GM12878 (cell line): ENCODE measurements around the gene CD55. TPM values are rescaled to one million over a fixed set of nuclear protein-coding genes. Genes with fewer than 3 reads are reported as not detected.

ENCODE experiments used
- ATAC-seq: fragments of 200-7000 bp; cut with Tn5 transposase; 3 replicates; pipeline ENCODE4 v1.9.1; 2020; ENCODE audit warnings: mild to moderate bottlenecking, moderate library complexity
- BruUV-seq: library from RNA; stranded (reverse); fragments of 400-500 nt; replicated peaks from 2 replicates; lab custom pipeline; 2021; lab: Mats Ljungman, UMichigan
- CTCF ChIA-PET: fragments of 300-600 bp; sonication (Branson Sonifier 250); formaldehyde crosslinking; extraction: SDS; loops from one replicate; lab custom pipeline; 2021; ENCODE audit warnings: inconsistent platforms; lab: Yijun Ruan, JAX
- POLR2A ChIA-PET: fragments of 350-600 bp; formaldehyde crosslinking; extraction: SDS; loops from one replicate; lab custom pipeline; 2021; ENCODE audit warnings: inconsistent platforms; lab: Charles Lee
- RAD21 ChIA-PET: fragments of 300-600 bp; sonication (Branson Sonifier 250); formaldehyde crosslinking; loops from one replicate; lab custom pipeline; 2023; ENCODE audit warnings: antibody characterized with exemption; ENCODE audit not compliant: unreplicated experiment; lab: Charles Lee
- SMC1A ChIA-PET: fragments of 300-600 bp; sonication (Branson Sonifier 250); formaldehyde crosslinking; loops from one replicate; lab custom pipeline; 2023; ENCODE audit not compliant: unreplicated experiment, uncharacterized antibody; lab: Charles Lee
- DNase-seq: peaks from one replicate; pipeline ENCODE4 v3.0.0-alpha.2; 2011; ENCODE audit warnings: low read depth, low spot score
- FAIRE-seq: peaks from 3 replicates; lab custom pipeline; 2011; peaks lifted over from hg19 to GRCh38; lab: Jason Lieb, UNC
- H2AFZ ChIP-seq: 2 replicates; pipeline ENCODE4 v1.6.0; 2011; ENCODE audit warnings: low read depth, low read length, control low read depth; ENCODE audit not compliant: control insufficient read depth
- H3K27ac ChIP-seq: 2 replicates; pipeline ENCODE4 v1.5.1; 2011; ENCODE audit warnings: control low read depth; ENCODE audit not compliant: control insufficient read depth, insufficient read depth
- H3K27me3 ChIP-seq, 2 experiments: replicated peaks in 1 of 2; 2 replicates each; pipeline versions ENCODE4 v1.6.0 to v1.6.1; 2011; ENCODE audit warnings: low read length in 1 of 2; ENCODE audit not compliant: control insufficient read depth in 2 of 2, insufficient read depth in 2 of 2
- H3K36me3 ChIP-seq, 2 experiments: 2 replicates each; pipeline ENCODE4 v1.5.1; 2011; ENCODE audit warnings: low read length in 1 of 2; ENCODE audit not compliant: control insufficient read depth in 2 of 2, insufficient read depth in 2 of 2
- H3K4me1 ChIP-seq: 2 replicates; pipeline ENCODE4 v1.6.1; 2011; ENCODE audit warnings: mild to moderate bottlenecking, low read length, moderate library complexity, mixed read lengths; ENCODE audit not compliant: control insufficient read depth, insufficient read depth
- H3K4me2 ChIP-seq: 2 replicates; pipeline ENCODE4 v1.6.0; 2011; ENCODE audit warnings: control low read depth; ENCODE audit not compliant: control insufficient read depth, insufficient read depth
- H3K4me3 ChIP-seq: fragments of 200-600 bp; sonication (generic); 2 replicates; pipeline ENCODE4 v1.5.1; 2016
- H3K79me2 ChIP-seq: 2 replicates; pipeline ENCODE4 v1.6.0; 2011; ENCODE audit warnings: low read length; ENCODE audit not compliant: control insufficient read depth, insufficient read depth
- H3K9ac ChIP-seq: 2 replicates; pipeline ENCODE4 v1.8.0; 2011; ENCODE audit warnings: low read length, control low read depth, mixed read lengths; ENCODE audit not compliant: control insufficient read depth, insufficient read depth
- H3K9me3 ChIP-seq: replicated peaks from 3 replicates; pipeline ENCODE4 v1.5.1; 2011; ENCODE audit warnings: mild to moderate bottlenecking, low read length; ENCODE audit not compliant: control insufficient read depth, insufficient read depth
- H4K20me1 ChIP-seq: 2 replicates; pipeline ENCODE4 v1.6.0; 2011; ENCODE audit not compliant: control insufficient read depth, insufficient read depth
- BHLHE40 ChIP-seq, 2 experiments: fragments of 450-650 bp in 1 of 2; IDR thresholded peaks; 2 replicates each; pipeline ENCODE4 v1.6.1; 2011 to 2017; ENCODE audit warnings: low read depth in 2 of 2, borderline replicate concordance in 1 of 2, improper control_type of control experiment in 1 of 2, low read length in 1 of 2, mild to moderate bottlenecking in 1 of 2
- BRCA1 ChIP-seq: IDR thresholded peaks from 2 replicates; pipeline ENCODE4 v1.6.1; 2011; ENCODE audit warnings: low read depth, low read length, improper control_type of control experiment
- EZH2 ChIP-seq: IDR thresholded peaks from 2 replicates; pipeline ENCODE4 v1.6.1; 2012; ENCODE audit warnings: low read depth, mild to moderate bottlenecking, control low read depth, inconsistent platforms, low read length, borderline replicate concordance; ENCODE audit not compliant: control insufficient read depth
- HCFC1 ChIP-seq: fragments of 150-350 bp; IDR thresholded peaks from 2 replicates; pipeline ENCODE4 v1.6.1; 2014; ENCODE audit warnings: low read length
- KLF5 ChIP-seq: fragments of 450-650 bp; IDR thresholded peaks from 2 replicates; pipeline ENCODE4 v1.6.1; 2014; ENCODE audit warnings: mild to moderate bottlenecking; ENCODE audit not compliant: partially characterized antibody
- MEF2A ChIP-seq: IDR thresholded peaks from 2 replicates; pipeline ENCODE4 v1.6.1; 2011; ENCODE audit warnings: low read depth, mild to moderate bottlenecking, low read length, moderate library complexity; ENCODE audit not compliant: insufficient read depth
- MYB ChIP-seq: fragments of 150-350 bp; IDR thresholded peaks from 2 replicates; pipeline ENCODE4 v1.6.1; 2014; ENCODE audit warnings: mild to moderate bottlenecking, low read depth, low read length, borderline replicate concordance
- NFIC ChIP-seq: IDR thresholded peaks from 2 replicates; pipeline ENCODE4 v1.6.1; 2012; ENCODE audit warnings: low read depth, mild to moderate bottlenecking, inconsistent platforms, low read length, moderate library complexity
- NFYA ChIP-seq: IDR thresholded peaks from 2 replicates; pipeline ENCODE4 v1.6.1; 2011; ENCODE audit warnings: low read depth, mild to moderate bottlenecking, low read length, improper control_type of control experiment, borderline replicate concordance
- POLR2AphosphoS2 ChIP-seq: IDR thresholded peaks from 2 replicates; pipeline ENCODE4 v1.6.1; 2011; ENCODE audit warnings: low read depth, mild to moderate bottlenecking, low read length, improper control_type of control experiment, moderate library complexity
- SREBF1 ChIP-seq: IDR thresholded peaks from 2 replicates; pipeline ENCODE4 v1.6.1; 2012; ENCODE audit warnings: mild to moderate bottlenecking, low read length
- TCF3 ChIP-seq: IDR thresholded peaks from 2 replicates; pipeline ENCODE4 v1.6.1; 2012; ENCODE audit warnings: low read depth, mild to moderate bottlenecking, low read length, borderline replicate concordance; ENCODE audit not compliant: insufficient read depth
- ZBTB40 ChIP-seq: fragments of 450-650 bp; IDR thresholded peaks from 2 replicates; pipeline ENCODE4 v1.6.1; 2016; ENCODE audit warnings: mild to moderate bottlenecking, moderate library complexity, borderline replicate concordance
- ZNF207 ChIP-seq: fragments of 450-650 bp; IDR thresholded peaks from 2 replicates; pipeline ENCODE4 v1.6.1; 2014; ENCODE audit warnings: antibody characterized with exemption, mild to moderate bottlenecking, borderline replicate concordance
- ZNF274 ChIP-seq: IDR thresholded peaks from one replicate; pipeline ENCODE4 v1.8.0; 2011; ENCODE audit not compliant: insufficient read length, insufficient read depth
- ZSCAN29 ChIP-seq: fragments of 450-650 bp; IDR thresholded peaks from 2 replicates; pipeline ENCODE4 v1.6.1; 2017; ENCODE audit warnings: mild to moderate bottlenecking, moderate library complexity
- WGBS: methylation state at CpG from one replicate; pipeline ENCODE4 v1.1.6; 2016; ENCODE audit warnings: low lambda C conversion rate; ENCODE audit not compliant: insufficient replicate concordance, insufficient coverage; ENCODE audit errors: missing lambda C conversion rate; 5-methylcytosine and 5-hydroxymethylcytosine counted together
- in situ Hi-C: fragments of 300-500 bp; cut with MboI; formaldehyde crosslinking; loops from 9 replicates; pipeline ENCODE4 v1.14.3; 2018; ENCODE audit warnings: mixed read lengths
- intact Hi-C: fragments of 100-400 bp; cut with micrococcal nuclease; formaldehyde crosslinking; loops from one replicate; pipeline ENCODE4 v1.14.2; 2022; ENCODE audit not compliant: unreplicated experiment
- polyA plus RNA-seq, 11 experiments: library from polyadenylated mRNA; depleted of rRNA in 4 of 11; unstranded in 6 of 11; stranded (reverse) in 5 of 11; fragments of >200 nt; fragmentation: Nextera tagmentation in 4 of 11; fragmentation: Illumina TruSeq in 1 of 11; extraction: Ambion mirVana in 4 of 11; extraction: Trizol in 1 of 11; gene quantifications; 1 replicate in 1 of 11; 2 replicates in 10 of 11; pipeline versions ENCODE4 v1.2.1 to v1.2.3, GENCODE V29; 2011 to 2016; ENCODE audit warnings: inconsistent platforms in 2 of 11, missing spikeins in 2 of 11, low read depth in 1 of 11
- total RNA-seq, 4 experiments: library from RNA; depleted of rRNA in 3 of 4; stranded (reverse); fragments of >200 nt in 3 of 4; fragmentation: Illumina TruSeq in 1 of 4; extraction: Trizol in 1 of 4; gene quantifications; 2 replicates each; pipeline versions ENCODE4 v1.2.1 to v1.2.3, GENCODE V29; 2013 to 2021

The CD55 gene
- total and polyA plus RNA-seq, 10 of the 15 experiments (the other 5 are each of a cell fraction or from before 2014, with no cell fraction given), result 5.2 to 46.5 (median 15.1) TPM

- no peak for TF ChIP-seq BHLHE40 (IDR thresholded peaks at IDR 0.05; ENCODE audit: borderline replicate concordance in 1 of 2, low read depth in 2 of 2, low read length in 1 of 2)
- TF ChIP-seq NFIC, result no peak
- no peak for TF ChIP-seq ZNF274
- no peak for TF ChIP-seq MEF2A
- TF ChIP-seq HCFC1, result no peak
- no peak for TF ChIP-seq ZNF207
- no peak for TF ChIP-seq SREBF1
Measured at GRCh38 chr1:207306603-207307002, 14.9 kb upstream of the CD55 start (continued).

GRCh38 chr1:207308451-207309190 is 12.9 kb upstream of the CD55 start:
- BruUV-seq, result no TSS peak
- POLR2A ChIA-PET, result no interaction called here
- Histone ChIP-seq H3K79me2 (no peaks in the 10 kb centered on the region), H2AFZ (no peak overlapping the region), H3K9me3 (no peaks in the 10 kb centered on the region), H3K4me2 (no peak overlapping the region), H3K27me3 (no peaks in the 10 kb centered on the region), H4K20me1 (no peaks in the 10 kb centered on the region), H3K4me1 (no peaks in the 10 kb centered on the region), H3K27ac (no peak overlapping the region), H3K4me3 (no peak overlapping the region), H3K36me3 (no peaks in the 10 kb centered on the region), H3K9ac (no peak overlapping the region)
- RAD21 ChIA-PET, result interaction anchor here (1.0 kb wide), 1 partner anchor 96 kb away, joined by 4 read pairs; no protein-coding TSS in a partner anchor
- SMC1A ChIA-PET, result interaction anchor here (1.4 to 4.0 kb wide), 4 partner anchors 12 to 225 kb away, joined by 4 to 22 read pairs (median 5); partner anchors contain the start of gene CD55
- in situ Hi-C loops (no loop called here), intact Hi-C loops (no loop called here)
- DNase-seq (no peak), ATAC-seq (no peak; the same call in 2 of the 3 replicates), FAIRE-seq (no peak)
- CTCF ChIA-PET, result interaction anchor here (1.1 to 2.1 kb wide), 2 partner anchors 13 to 93 kb away, joined by 3 to 7 read pairs; partner anchors contain the start of gene CD55
- 87% methylated on average over 2 of the region's 2 CpGs for WGBS
- no peak for TF ChIP-seq EZH2
- TF ChIP-seq BRCA1, result no peak
- no peak for TF ChIP-seq TCF3
- no peak for TF ChIP-seq KLF5
- TF ChIP-seq ZBTB40, result no peak
- no peak for TF ChIP-seq POLR2AphosphoS2
- TF ChIP-seq MYB, result no peak
- TF ChIP-seq NFYA, result no peak
- TF ChIP-seq ZSCAN29, result no peak
